SKM-1 treated with dmso at 0.1 percent for 144 hours (cell line): ENCODE data around the gene ADARB2.

Source experiments
- DNase-seq: peaks from one replicate; lab custom pipeline; 2025; ENCODE audit not compliant: unreplicated experiment; lab: John Stamatoyannopoulos, UW

ADARB2 gene

DNA sequence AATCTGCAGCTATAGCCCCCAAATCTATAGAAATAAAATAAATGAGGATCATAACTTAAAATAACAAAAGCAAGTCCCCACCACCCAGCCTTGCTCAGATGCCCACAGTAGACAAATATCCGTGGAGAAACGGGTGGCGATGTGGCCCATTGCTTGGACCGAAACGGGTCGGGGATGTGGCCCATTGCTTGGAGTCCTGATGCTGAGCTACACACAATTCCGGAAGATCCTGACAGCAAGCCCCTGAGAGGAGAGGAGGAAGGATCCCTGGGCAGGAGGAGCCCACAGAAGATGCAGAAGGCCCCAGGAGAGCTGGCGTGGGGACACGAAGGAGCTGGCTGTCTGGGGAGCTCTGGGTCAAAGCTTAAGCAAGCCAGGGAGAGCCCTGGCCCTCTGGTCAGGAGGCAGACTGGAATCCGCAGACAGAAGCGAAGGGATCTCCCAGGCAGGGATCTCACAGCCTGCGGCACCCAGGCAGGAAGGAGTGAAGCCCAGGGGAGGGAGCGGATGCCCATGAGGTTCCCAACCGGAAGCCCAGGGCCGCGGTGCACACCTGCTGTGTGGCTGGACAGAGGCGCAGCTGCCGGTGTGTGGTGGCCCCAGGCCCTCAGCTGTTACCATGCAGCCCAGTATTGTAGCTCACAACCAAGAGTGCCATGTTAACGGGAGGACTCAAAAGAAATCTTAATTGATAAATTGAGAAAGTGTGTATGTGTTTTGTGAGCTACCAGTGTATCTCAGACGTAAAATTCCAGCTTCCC is 138.8 kb downstream of the ADARB2 start:
- DNase-seq, result no peak

DNA sequence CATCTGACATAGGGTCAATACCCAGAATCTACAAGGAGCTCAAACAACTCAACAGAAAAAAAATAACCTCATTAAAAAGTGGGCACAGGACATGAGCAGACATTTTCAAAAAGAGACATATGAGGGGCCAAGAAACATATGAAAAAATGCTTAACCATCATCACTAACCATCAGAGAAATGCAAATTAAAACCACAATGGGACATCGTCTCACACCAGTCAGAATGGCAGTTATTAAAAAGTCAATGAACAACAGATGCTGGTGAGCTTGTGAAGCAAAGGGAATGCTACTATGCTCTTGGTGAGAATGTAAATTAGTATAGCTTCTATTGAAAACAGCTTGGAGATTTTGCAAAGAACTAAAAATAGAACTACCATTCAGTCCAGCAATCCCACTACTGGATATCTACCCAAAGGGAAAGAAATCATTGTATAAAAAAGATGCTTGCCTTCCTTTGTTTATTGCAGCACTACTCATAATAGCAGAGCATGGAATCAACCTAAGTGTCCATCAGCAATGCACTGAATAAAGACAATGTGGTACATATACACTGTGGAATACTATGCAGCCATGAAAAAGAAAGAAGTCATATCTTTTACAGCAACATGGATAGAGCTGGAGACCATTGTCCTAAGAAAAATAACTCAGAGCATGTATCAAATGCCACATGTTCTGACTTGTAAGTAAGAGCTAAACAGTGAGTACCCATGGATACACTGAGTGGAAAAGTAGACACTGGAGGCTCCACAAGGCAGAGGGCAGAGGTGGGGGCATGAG is 139.8 kb downstream of the ADARB2 start:
- DNase-seq, result no peak

DNA sequence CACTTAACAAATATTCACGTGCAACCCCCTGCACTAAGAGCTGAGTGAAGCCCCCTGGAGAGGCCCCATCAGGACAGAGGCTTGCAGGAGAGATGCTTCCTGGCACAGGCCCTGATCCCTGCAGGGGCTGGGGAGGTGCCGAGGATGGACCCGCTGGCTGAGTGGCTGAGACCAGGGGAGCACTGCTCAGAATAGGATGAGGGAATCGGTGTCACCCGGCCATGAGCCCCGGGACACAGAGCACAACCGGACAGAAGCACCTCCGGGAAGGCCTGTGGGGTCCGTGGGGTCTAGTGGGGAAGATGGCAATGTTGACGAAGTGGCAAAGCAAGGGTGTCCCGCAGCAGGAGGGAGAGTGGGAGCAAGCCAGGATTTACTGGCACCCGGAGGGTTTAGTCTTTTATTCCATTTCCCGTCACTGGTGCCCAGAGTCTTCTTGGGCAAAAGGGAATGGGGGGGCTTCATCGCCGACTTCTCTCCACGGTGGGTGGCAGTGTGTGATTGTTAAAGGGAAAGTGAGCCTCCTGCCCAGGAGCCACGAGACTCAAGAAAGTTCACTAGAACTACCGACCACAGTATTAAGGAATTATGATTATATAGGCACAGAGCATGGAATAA is 140.7 kb downstream of the ADARB2 start:
- DNase-seq, result no peak

DNA sequence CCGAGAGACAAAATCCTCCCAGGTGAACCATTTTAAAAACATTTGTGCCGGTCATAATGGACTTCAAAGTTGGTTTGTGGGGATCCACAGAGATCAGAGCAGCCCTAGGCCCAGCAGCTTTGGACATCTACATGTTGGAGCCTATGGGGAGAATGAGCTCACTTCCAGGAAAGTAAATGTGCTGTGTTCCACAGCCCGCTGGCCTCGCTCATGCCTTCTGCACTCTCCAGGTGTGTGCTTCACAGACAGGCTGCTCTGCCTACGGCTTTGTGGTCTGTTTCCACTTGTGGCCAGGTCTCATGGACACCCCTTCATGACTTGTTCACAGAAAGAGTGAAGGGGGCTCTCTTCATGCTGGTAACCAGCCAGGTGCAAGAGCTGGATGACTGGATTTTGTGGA is 141.6 kb downstream of the ADARB2 start:
- DNase-seq, result no peak

DNA sequence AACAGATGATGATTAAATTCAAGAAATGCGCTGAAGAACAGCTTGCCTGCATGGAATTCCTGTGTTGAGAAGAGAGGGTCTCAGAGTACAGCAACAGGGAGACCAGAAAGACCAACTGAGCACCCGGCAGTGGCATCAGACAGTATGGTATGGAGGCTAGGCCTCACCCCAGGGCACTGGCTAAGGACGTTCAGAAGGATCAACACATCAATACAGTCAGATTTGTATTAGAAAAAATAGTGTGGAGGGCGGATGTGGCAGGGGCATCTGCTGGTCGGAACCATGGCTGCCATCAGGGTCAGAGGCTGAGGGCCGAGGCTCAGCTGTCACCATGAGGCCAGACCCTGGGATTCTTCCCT is 142.1 kb downstream of the ADARB2 start:
- DNase-seq, result no peak

DNA sequence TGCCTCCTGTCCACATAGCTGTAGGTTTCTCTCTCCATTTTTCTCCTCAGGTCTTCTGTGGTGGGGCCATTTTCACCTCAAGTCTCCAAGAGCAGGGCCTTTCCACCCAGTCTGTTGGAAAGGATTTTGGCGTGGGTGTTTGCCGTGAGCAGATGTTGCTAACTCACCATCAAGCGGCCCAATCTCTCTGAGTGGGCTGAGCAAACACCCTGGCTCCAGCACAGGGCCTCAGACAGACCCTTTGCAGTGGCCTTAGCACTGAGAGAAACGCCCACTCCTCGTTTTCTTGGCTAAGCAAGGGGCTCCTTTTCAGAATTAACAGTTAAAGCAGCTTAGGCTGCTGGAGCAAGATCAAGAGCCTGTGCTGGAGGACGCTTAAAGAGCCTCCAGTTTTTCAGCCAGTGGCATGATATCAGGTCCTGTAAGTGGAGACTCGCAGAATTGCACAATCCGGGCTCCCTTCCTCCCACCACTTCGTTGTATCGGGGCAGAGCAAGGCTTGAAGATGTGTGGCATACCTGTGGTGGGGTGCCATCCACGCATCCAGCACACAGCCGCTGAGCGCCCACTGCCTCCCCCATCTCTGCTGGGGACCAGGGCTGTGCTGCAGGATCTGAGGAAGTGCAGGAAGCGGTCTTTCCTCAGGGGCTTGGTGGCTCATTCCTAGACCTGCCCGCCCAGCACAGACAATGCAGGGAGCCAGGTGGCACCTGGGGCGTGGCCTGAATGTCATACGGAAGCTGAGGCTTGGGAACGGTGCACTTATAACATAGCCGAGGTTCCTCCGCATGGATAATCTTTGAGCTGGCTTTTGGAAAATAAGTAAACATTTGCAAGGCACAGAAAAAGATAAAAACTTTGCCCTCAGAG is 142.7 kb downstream of the ADARB2 start:
- DNase-seq, result no peak

DNA sequence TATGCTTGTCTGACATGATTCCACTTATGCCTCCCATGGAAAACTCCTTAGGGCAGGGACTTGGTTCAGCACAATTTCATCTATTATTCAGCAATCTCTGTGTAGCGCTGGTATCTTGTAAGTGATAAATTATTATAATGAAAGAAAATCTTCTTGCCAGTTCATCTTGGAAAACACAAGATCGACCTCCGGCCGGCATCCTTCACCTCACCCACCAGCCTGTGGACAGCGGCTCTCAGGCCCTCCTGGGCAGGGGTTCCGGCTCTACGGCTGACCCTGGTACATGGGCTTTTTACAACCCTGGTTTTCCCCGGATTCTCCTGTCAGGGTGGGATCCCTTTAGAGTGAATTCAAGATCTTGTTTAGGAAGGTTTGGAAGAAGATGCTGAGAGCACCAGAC is 145.6 kb downstream of the ADARB2 start:
- DNase-seq, result no peak

DNA sequence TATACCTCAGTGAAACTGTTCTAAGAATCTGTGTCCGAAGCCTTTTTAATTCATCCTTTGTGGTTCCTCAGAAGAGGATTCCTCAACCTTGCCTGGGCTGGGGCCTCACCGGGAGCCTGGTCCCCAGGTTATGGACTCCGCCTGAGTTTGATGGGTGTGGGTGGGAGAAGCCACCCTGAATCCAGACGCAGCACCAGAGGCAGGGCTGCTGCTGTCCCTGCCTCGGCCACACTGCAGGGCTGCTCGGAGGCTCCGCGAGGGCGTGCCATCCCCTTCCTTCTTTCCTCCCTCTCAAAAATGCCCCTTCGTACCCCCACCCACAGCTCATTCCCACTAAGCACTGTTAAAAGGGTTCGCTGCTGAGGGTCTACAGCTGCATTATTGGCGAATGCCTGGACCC is 146.3 kb downstream of the ADARB2 start:
- no peak for DNase-seq

DNA sequence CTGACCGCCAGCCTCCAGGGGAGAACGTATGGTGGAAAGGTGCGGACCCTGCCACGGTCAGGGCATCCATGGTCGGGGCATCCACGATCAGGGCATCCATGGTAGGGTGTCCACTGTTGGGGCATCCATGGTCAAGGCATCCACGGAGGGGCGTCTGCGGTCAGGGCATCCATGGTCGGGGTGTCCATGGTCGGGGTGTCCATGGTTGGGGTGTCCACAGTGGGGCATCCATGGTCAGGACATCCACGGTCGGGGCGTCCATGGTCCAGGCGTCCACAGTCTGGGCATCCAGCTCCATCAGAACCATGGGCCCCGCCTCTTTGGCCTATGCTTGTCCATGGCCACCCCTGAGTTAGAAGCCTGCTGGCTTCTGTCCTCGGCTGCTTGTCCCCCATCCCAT is 148.1 kb downstream of the ADARB2 start:
- no peak for DNase-seq

DNA sequence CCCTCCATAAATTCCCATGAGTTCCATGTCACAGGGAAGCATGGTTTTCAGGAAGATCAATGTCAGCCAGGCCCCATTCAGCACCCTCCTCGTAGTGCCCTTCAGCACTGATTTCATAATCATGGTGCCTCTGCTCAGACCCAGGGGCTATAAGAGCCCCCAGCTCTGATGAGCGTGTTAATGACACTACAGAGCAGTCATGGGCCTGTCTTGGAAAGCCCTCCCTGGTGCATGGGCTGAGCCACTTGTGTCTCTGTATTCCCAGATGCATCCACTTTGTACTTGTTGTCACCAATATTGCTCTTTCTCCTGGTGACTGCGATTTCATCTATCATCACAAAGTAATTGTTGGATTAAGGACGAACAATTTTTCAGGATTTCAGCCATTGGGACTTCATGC is 154.6 kb downstream of the ADARB2 start:
- no peak for DNase-seq

DNA sequence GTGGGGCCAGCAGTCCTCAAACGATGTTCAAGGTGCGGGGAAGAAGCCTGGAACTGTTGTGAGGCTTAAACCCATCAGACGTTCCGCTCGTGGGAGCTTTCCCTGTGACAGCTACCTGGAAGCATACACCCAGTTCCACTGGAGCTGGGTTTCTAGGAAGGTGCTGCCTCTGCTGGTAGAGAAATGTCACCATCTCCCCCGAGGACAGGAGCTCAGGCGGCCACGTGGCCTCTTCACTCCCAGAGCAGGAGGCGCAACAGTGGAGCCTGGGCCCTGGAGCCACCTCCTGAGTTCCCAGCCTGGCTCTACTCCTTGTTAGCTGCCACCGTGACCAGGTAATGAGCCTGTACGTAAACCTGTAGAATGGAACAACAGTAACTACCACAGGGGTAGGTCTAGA is 156.1 kb downstream of the ADARB2 start:
- DNase-seq, result no peak

DNA sequence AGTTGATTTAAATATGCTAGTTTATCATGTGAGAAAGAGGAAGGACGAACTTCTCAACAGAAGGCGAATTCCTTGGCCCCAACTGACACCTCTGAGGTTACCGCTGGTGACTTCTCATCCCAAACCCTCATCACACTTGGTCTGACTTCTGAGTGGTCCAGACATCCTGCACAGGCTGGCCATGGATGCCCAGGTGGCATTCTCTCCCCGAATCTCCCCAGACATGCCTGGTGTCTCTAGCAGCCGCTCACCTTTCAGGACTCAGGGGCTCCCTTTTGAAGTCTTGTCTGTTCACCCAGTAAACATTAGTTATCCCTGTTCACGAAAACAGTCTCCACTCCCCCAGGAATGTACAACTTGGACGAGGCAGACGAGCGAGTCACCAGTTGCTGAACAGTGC is 157.7 kb downstream of the ADARB2 start:
- DNase-seq, result no peak

DNA sequence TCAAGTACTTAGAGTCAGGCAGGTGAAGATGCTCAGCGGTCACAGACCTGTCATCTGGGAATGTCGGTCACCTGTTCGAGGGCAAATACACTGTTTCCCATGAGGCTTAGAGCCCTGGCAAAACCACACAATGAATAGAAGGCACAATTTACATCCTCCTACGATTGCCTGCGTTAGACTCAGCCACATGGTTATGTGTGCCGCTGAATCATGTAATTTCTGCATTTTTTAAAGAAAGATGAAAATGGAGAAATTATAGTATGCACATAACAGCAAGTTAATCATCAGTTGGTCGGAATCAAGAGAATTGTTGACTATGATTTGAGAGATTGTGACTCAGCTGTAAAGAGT is 158.2 kb downstream of the ADARB2 start:
- DNase-seq, result no peak

DNA sequence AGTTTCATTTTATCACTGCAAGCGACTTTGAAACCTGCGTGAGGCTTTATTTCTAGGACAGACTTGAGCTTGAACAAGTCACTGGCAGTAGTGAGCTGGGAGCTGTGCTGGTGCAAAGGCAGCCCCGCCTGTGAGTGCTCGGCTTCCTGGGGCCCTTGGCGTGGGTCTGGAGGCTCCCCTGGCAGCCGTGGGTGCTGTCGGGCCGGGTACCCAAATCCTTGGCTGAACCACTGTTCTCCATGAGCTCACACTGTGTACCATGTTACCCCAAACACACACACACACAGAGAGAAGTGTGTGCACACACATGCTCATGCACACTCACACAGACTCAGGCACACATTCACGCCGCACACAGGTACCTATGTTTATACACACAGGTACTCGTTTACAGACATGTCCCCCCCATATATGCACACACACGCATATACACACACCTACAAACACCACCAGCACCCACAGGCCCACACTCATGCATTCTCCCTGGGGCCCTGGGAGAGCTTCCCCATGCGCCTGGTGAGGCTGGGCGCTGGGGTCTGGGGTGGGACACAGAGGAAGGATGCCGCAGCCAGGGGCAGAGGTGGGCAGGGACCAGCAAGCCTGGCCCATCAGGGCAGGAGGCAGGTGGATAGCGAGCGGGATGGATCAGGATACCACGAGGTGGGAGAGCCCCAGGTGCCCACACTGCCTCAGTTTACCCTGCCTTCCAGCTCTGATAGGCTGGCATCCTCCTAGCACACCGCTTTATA is 158.8 kb downstream of the ADARB2 start:
- no peak for DNase-seq

DNA sequence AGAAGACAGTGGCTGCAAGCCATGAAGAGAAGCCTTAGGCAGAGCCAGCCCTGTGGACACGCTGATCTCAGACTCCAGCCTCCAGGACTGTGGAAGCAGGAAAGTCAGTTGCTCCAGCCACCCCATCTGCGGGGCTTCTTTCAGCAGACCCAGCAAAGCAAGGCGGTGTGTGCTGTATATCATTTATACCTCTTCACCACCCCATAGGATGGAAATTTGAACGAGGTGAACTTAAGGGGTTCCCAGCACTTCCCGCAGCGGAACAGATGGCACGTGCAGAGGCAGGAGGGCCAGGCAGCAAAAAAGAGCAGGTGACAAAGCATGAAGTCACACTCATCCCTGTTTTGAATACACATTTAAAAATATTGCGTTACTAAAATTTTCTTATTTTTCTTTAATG is 159.4 kb downstream of the ADARB2 start:
- DNase-seq, result no peak

DNA sequence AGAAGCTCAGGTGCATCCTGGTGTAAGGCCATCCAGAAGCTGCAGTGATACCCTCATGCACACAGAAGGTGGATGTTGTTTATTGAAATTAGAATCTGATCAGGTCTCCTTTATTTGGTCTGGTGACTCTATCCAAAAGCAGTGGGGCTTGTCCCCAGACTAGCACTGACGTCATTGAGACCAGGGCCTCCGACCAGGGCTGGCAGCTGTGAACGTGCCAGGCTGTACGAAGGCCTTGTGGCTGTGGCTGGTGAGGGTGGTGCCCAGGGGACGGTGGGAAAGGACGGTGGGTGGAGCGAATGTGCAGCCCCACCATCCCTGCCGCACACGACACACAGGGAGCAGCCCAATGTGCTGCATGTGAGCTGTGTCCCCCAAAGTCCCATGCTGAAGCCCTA is 160.0 kb downstream of the ADARB2 start:
- no peak for DNase-seq

DNA sequence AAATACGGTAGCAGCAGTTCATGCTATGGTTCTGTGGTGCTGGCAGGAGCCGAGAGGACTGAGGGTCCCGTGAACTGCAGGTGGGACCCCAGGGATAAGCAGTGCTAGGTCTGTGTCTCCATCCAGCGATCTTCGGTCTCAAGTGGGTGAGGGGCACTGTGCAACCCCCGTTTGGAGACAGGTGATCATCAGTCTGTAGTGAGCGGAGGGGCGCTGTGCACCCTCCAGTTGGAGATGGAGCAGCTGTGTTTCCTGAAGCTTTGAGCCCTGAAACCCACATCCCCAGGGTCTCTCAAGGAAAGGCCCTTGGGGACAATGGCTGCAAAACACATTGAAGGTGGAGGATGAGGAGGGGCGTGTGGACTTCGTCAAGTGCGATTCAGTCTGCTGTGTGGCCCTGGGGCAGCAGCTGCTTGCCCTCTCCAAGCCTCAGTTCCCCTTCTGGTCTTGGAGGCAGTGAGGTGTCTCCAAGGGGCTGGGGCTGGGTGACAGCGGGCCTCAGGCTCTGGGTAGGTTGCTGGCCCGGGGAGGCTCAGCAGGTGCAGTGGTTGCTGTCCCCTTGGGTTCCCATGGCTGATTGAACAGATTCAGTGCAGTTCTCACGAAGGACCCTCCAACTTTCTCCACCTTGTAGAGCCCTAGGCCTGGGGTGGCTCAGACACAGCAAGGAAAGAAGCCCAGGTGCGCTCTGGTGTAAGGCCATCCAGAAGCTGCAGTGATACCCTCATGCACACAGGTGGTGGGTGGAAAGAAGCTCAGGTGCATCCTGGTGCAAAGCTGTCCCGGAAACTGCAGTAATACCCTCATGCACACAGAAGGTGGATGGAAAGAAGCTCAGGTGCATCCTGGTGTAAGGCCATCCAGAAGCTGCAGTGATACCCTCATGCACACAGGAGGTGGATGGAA is 160.6 kb downstream of the ADARB2 start:
- DNase-seq, result no peak

DNA sequence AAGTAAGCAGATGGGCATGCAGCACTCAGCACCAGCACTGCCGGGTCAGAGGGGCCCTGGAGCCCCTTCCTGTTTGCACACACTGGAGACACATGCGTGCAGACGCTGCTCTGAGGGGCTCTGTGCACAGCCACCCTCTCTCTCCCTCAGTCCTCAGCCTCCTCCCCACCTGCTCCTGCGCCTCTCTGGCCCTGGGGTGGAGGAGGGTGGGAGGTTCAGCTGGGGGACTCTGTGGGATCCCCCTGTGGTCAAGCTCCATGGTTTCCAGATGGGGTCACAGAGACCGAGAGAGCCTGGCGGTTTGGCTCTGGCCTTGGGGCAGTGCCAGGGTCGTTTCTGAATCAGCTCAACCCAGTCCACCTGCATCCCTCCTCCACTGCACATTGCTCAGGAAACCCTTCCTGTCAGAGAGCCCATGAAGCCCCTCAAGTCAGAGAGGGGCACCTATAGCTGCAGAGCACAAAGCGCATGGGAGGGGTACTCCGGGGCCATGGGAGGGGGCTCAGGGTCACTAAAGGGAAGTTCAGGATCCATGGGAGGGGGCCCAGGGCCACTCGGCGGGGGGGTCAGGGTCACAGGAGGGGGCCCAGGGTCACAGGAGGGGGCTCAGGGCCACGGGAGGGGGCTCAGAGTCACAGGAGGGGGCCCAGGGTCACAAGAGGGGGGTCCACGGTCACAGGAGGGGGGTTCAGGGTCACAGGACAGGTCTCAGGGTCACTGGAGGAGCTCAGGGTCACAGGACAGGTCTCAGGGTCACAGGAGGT is 161.7 kb downstream of the ADARB2 start:
- no peak for DNase-seq

DNA sequence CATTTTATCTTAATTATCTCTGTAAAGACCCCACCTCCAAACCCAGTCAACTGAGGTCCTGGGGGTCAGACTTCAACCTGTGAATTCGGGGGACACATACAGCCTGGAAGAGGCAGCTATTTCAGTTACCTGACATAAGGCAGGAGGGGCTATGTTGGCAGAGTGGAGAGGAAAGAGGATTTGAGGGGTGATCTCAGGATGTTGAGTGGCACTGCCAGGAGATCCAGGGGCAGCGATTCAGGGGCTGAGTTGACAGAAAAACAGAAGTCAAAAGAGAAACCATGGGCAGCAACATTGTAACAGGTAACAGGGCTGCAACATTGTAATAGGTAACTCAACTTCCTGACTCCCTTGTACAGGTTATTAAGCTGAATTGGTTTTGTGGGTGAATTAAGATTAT is 162.6 kb downstream of the ADARB2 start:
- no peak for DNase-seq
